K562 (cell line): Measurements from ENCODE around the gene FN1. TPM values are rescaled to one million over a fixed set of nuclear protein-coding genes. Genes with fewer than 3 reads are reported as not detected.
A peak's percentile ranks its signal among the peaks of the same experiment; 100 is the strongest.

Source experiments
- ATAC-seq: fragments of 200-7000 bp; cut with Tn5 transposase; 3 replicates; pipeline ENCODE4 v1.9.1; 2020; ENCODE audit warnings: moderate library complexity
- BruUV-seq: library from RNA; stranded (reverse); fragments of 400-500 nt; replicated peaks from 2 replicates; lab custom pipeline; 2021; lab: Mats Ljungman, UMichigan
- CTCF ChIA-PET: fragments of 300-600 bp; formaldehyde crosslinking; extraction: SDS; loops from one replicate; lab custom pipeline; 2021; ENCODE audit warnings: low intra/inter-chr PET ratio; lab: Yijun Ruan, JAX
- POLR2A ChIA-PET: fragments of 300-600, 350-650 bp; sonication (Branson Sonifier 250); formaldehyde crosslinking; extraction: SDS; loops from one replicate; lab custom pipeline; 2021; ENCODE audit warnings: antibody characterized with exemption, inconsistent platforms; lab: Yijun Ruan, JAX
- DNase-seq, 4 experiments: peaks; one replicate each; pipeline versions ENCODE4 v3.0.0 to v3.0.0-alpha.2; 2011 to 2018; ENCODE audit warnings: low spot score in 3 of 4, mixed read lengths in 3 of 4; ENCODE audit errors: extremely low read depth in 1 of 4
- FAIRE-seq: peaks from 2 replicates; lab custom pipeline; 2011; peaks lifted over from hg19 to GRCh38; lab: Jason Lieb, UNC
- H2AFZ ChIP-seq: 2 replicates; pipeline ENCODE4 v1.6.0; 2011; ENCODE audit warnings: low read depth, low read length, control low read depth, inconsistent platforms
- H3K27ac ChIP-seq: fragments of 200-600 bp; 3 replicates; pipeline ENCODE4 v1.8.0; 2011; ENCODE audit warnings: low read depth, mild to moderate bottlenecking, control low read depth, inconsistent platforms, low read length, moderate library complexity, mixed read lengths; ENCODE audit errors: extremely low read depth
- H3K27me3 ChIP-seq, 2 experiments: fragments of 300-600 bp in 1 of 2; 2 replicates in 1 of 2; 3 replicates in 1 of 2; pipeline versions ENCODE4 v1.6.0 to v1.8.0; 2011; ENCODE audit warnings: inconsistent platforms in 2 of 2, low read length in 2 of 2, mild to moderate bottlenecking in 1 of 2, mixed read lengths in 1 of 2, moderate library complexity in 1 of 2; ENCODE audit not compliant: control insufficient read depth in 2 of 2, insufficient read depth in 2 of 2
- H3K36me3 ChIP-seq: fragments of 300-600 bp; 3 replicates; pipeline ENCODE4 v1.8.0; 2011; ENCODE audit warnings: mild to moderate bottlenecking, low read length, inconsistent platforms; ENCODE audit not compliant: control insufficient read depth, insufficient read depth
- H3K4me1 ChIP-seq, 2 experiments: fragments of 200-600 bp in 1 of 2; replicated peaks in 1 of 2; 2 replicates in 1 of 2; 3 replicates in 1 of 2; pipeline versions ENCODE4 v1.5.1 to v1.8.0; 2011; ENCODE audit warnings: inconsistent platforms in 2 of 2, low read length in 2 of 2, mild to moderate bottlenecking in 1 of 2, mixed read lengths in 1 of 2, moderate library complexity in 1 of 2; ENCODE audit not compliant: control insufficient read depth in 2 of 2, insufficient read depth in 2 of 2
- H3K4me2 ChIP-seq: 2 replicates; pipeline ENCODE4 v1.6.1; 2011; ENCODE audit warnings: low read length, control low read depth, inconsistent platforms, mixed read lengths; ENCODE audit not compliant: insufficient read depth
- H3K4me3 ChIP-seq: fragments of 200-600 bp; sonication (generic), shearing (Covaris generic); 2 replicates; pipeline ENCODE4 v1.5.1; 2016; ENCODE audit warnings: control low read depth, inconsistent platforms
- H3K79me2 ChIP-seq: fragments of 200-600 bp; 3 replicates; pipeline ENCODE4 v1.8.0; 2011; ENCODE audit warnings: low read length, inconsistent platforms; ENCODE audit not compliant: control insufficient read depth, insufficient read depth
- H3K9ac ChIP-seq, 2 experiments: 2 replicates each; pipeline versions ENCODE4 v1.6.0 to v1.6.1; 2011; ENCODE audit warnings: low read depth in 2 of 2, low read length in 2 of 2, control low read depth in 1 of 2, inconsistent platforms in 1 of 2, mild to moderate bottlenecking in 1 of 2, mixed read lengths in 1 of 2; ENCODE audit not compliant: insufficient read depth in 1 of 2
- H3K9me1 ChIP-seq: one replicate; pipeline ENCODE4 v1.6.0; 2011; ENCODE audit warnings: inconsistent platforms, mild to moderate bottlenecking, low read length, moderate library complexity; ENCODE audit not compliant: control insufficient read depth, insufficient read depth
- H3K9me3 ChIP-seq: replicated peaks from 2 replicates; pipeline ENCODE4 v1.5.1; 2011; ENCODE audit warnings: low read depth, low read length, inconsistent platforms; ENCODE audit not compliant: control insufficient read depth, insufficient read depth
- H4K20me1 ChIP-seq: replicated peaks from 2 replicates; pipeline ENCODE4 v1.6.1; 2011; ENCODE audit warnings: low read length, inconsistent platforms, mixed read lengths; ENCODE audit not compliant: control insufficient read depth, insufficient read depth
- CXXC5 ChIP-seq: fragments of 250-450 bp; sonication (Bioruptor Pico); IDR thresholded peaks from 2 replicates; pipeline ENCODE4 v1.8.0; 2022; ENCODE audit warnings: inconsistent platforms, mild to moderate bottlenecking, moderate library complexity
- DPF2 ChIP-seq: fragments of 450-650 bp; IDR thresholded peaks from 2 replicates; pipeline ENCODE4 v1.6.1; 2016
- FOXM1 ChIP-seq, 2 experiments: fragments of 450-650 bp in 1 of 2; sonication (generic) in 1 of 2; formaldehyde crosslinking in 1 of 2; IDR thresholded peaks; 2 replicates each; pipeline versions ENCODE4 v1.6.1 to v1.9.0; 2017 to 2022; ENCODE audit warnings: low read depth in 2 of 2, mild to moderate bottlenecking in 2 of 2, missing genetic modification reagents in 1 of 2, moderate library complexity in 1 of 2
- NR2C2 ChIP-seq, 2 experiments: fragments of 200-800 bp in 1 of 2; sonication (Bioruptor generic) in 1 of 2; sonication (generic) in 1 of 2; formaldehyde crosslinking in 1 of 2; IDR thresholded peaks; 2 replicates each; pipeline versions ENCODE4 v1.6.1 to v1.8.0; 2016 to 2022; ENCODE audit warnings: mild to moderate bottlenecking in 1 of 2, missing compliant biosample characterization in 1 of 2, missing genetic modification characterization in 1 of 2, missing genetic modification reagents in 1 of 2
- RAD51 ChIP-seq: fragments of 450-650 bp; IDR thresholded peaks from 2 replicates; pipeline ENCODE4 v1.7.1; 2016; ENCODE audit warnings: low read depth, mild to moderate bottlenecking, borderline replicate concordance
- ZNF217 ChIP-seq: sonication (generic); formaldehyde crosslinking; IDR thresholded peaks from 2 replicates; pipeline ENCODE4 v1.8.0; 2022; ENCODE audit warnings: mild to moderate bottlenecking, missing genetic modification reagents
- ZNF586 ChIP-seq: fragments of 450-650 bp; formaldehyde crosslinking; conservative IDR thresholded peaks from 2 replicates; pipeline ENCODE4 v1.4.0; 2020; ENCODE audit warnings: mild to moderate bottlenecking, moderate library complexity
- WGBS: fragments of 100-300 bp; shearing (Covaris generic); methylation state at CpG from one replicate; pipeline ENCODE4 v1.1.6; 2016; ENCODE audit warnings: low coverage, mixed read lengths; ENCODE audit not compliant: insufficient coverage; ENCODE audit errors: missing lambda C conversion rate; 5-methylcytosine and 5-hydroxymethylcytosine counted together
- in situ Hi-C: fragments of 300-500 bp; cut with MboI; formaldehyde crosslinking; loops from 4 replicates; pipeline ENCODE4 v1.15.0; 2018; ENCODE audit warnings: inconsistent platforms, mixed read lengths
- intact Hi-C: fragments of 100-400 bp; cut with micrococcal nuclease; formaldehyde crosslinking; loops from 2 replicates; pipeline ENCODE4 v1.14.2; 2022
- polyA plus RNA-seq, 8 experiments: library from polyadenylated mRNA; depleted of rRNA in 4 of 8; stranded (reverse) in 5 of 8; unstranded in 3 of 8; fragments of >200 nt; fragmentation: Nextera tagmentation in 2 of 8; fragmentation: Illumina TruSeq in 1 of 8; extraction: Ambion mirVana in 2 of 8; extraction: Trizol in 1 of 8; gene quantifications; 2 replicates each; pipeline versions ENCODE4 v1.2.1 to v1.2.3, GENCODE V29; 2011 to 2014; ENCODE audit warnings: inconsistent platforms in 1 of 8, missing spikeins in 1 of 8
- total RNA-seq, 7 experiments: library from RNA; depleted of rRNA in 6 of 7; stranded (reverse); fragments of >200 nt in 6 of 7; fragmentation: Illumina TruSeq in 2 of 7; extraction: Trizol in 2 of 7; gene quantifications; 2 replicates each; pipeline versions ENCODE4 v1.2.1 to v1.2.3, GENCODE V29; 2011 to 2021; ENCODE audit warnings: low replicate concordance in 1 of 7
- TF ChIP-seq, protein P1 (sequence below): sonication (generic); formaldehyde crosslinking; IDR thresholded peaks from 2 replicates; pipeline ENCODE4 v1.9.0; 2022; ENCODE audit warnings: mild to moderate bottlenecking, missing genetic modification reagents
- TF ChIP-seq, protein P2 (sequence below), 3 experiments: IDR thresholded peaks in 2 of 3; conservative IDR thresholded peaks in 1 of 3; 2 replicates each; pipeline ENCODE4 v1.5.1; 2011 to 2012; ENCODE audit warnings: low read length in 3 of 3, mild to moderate bottlenecking in 3 of 3, control low read depth in 2 of 3, improper control_type of control experiment in 1 of 3, inconsistent platforms in 1 of 3, low read depth in 1 of 3, mixed read lengths in 1 of 3, moderate library complexity in 1 of 3; ENCODE audit not compliant: insufficient read depth in 2 of 3

Gene FN1
- total and polyA plus RNA-seq, 9 of the 15 experiments (the other 6 are each of a cell fraction or from before 2014, with no cell fraction given): 7.4 to 19.1 (median 11.2) TPM

DNA sequence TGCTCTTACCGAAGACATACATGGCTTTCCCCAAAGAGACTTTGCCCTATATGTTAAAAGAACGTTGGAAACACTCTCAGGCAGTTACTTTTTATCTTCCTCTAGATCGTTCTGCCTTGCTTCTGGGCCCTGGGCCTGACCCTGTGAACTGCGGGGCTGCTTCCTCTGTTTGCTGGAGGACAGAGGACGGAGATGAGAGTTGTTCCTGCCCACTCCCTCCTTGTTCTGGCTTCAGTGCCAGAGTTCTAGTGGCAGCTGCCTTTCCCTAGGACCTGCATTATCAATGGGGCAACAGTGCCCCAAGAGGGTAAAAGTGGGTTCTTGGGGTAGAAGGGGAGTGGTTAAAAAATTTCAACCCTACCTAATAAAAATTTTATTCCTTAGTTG lies 6.5 kb upstream of the FN1 start:
- intact Hi-C loops: loop anchor here (5.0 to 10.0 kb wide), 2 partner anchors 158 to 480 kb away; no protein-coding TSS in a partner anchor
- Histone ChIP-seq H3K27me3 (no peaks in the 10 kb centered on the region), H3K9me3 (no peaks in the 10 kb centered on the region), H3K79me2 (no peaks in the 10 kb centered on the region), H3K9me1 (no peaks in the 10 kb centered on the region), H3K36me3 (no peaks in the 10 kb centered on the region), H3K27ac (peak overlapping the region; percentile 61; the same call in 1 of the 3 replicates), H3K4me2 (peak overlapping the region; percentile 46), H3K9ac (no peak overlapping the region), H3K4me3 (no peak overlapping the region), H2AFZ (peak overlapping the region; percentile 85), H4K20me1 (no peaks in the 10 kb centered on the region), H3K4me1 (peaks cover 0 to 9% of the 10 kb centered on the region in 2 experiments; a peak in 3 of 5 replicates)
- in situ Hi-C loops: no loop called here
- ChIA-PET CTCF (no interaction called here), POLR2A (no interaction called here)
- FAIRE-seq: peak; percentile 76
- WGBS: 0% methylated on average over 5 of the region's 5 CpGs
- ATAC-seq: peak; percentile 82
- TF ChIP-seq CXXC5 (CRISPR knock-in tag) (peak; percentile 20; the same call in 1 of the 2 replicates), DPF2 (0 out of 2 replicates have a peak, but pooled peaks have one; percentile 23), RAD51 (no peak), ZNF586 (CRISPR knock-in tag) (no peak), NR2C2 (CRISPR knock-in tag; IDR thresholded peaks at IDR 0.05) (no peak), NR2C2 (tag; IDR thresholded peaks at IDR 0.05) (peak; percentile 53), FOXM1 (IDR thresholded peaks at IDR 0.05; ENCODE audit: low read depth) (0 out of 2 replicates have a peak, but pooled peaks have one; percentile 19), FOXM1 (CRISPR knock-in tag; IDR thresholded peaks at IDR 0.05; ENCODE audit: low read depth) (no peak), ZNF217 (CRISPR knock-in tag) (no peak)
- TF ChIP-seq, protein P1, sequence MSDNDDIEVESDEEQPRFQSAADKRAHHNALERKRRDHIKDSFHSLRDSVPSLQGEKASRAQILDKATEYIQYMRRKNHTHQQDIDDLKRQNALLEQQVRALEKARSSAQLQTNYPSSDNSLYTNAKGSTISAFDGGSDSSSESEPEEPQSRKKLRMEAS (CRISPR knock-in tag): no peak
- TF ChIP-seq, protein P2, sequence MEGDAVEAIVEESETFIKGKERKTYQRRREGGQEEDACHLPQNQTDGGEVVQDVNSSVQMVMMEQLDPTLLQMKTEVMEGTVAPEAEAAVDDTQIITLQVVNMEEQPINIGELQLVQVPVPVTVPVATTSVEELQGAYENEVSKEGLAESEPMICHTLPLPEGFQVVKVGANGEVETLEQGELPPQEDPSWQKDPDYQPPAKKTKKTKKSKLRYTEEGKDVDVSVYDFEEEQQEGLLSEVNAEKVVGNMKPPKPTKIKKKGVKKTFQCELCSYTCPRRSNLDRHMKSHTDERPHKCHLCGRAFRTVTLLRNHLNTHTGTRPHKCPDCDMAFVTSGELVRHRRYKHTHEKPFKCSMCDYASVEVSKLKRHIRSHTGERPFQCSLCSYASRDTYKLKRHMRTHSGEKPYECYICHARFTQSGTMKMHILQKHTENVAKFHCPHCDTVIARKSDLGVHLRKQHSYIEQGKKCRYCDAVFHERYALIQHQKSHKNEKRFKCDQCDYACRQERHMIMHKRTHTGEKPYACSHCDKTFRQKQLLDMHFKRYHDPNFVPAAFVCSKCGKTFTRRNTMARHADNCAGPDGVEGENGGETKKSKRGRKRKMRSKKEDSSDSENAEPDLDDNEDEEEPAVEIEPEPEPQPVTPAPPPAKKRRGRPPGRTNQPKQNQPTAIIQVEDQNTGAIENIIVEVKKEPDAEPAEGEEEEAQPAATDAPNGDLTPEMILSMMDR (IDR thresholded peaks at IDR 0.05 in 2 of 3, conservative IDR thresholded peaks at IDR 0.05 in 1 of 3; ENCODE audit: insufficient read depth in 2 of 3, low read depth in 1 of 3, low read length in 3 of 3): peak in 1 of 3 experiments; percentile 10; a peak in 1 of 6 replicates
- no TSS peak for BruUV-seq
- peak in 2 of 4 experiments; percentile 13 to 48 for DNase-seq
